Activated naive CD4-positive, alpha-beta T cell treated with anti-CD3 and anti-CD28 coated beads, Interleukin-2, amount 50 U/mL, for 16 hours (primary cell): ENCODE data around the gene RHOBTB3.

ENCODE experiments used
- DNase-seq: peaks from one replicate; pipeline ENCODE4 v3.0.0-alpha.2; 2020

Gene RHOBTB3

DNA sequence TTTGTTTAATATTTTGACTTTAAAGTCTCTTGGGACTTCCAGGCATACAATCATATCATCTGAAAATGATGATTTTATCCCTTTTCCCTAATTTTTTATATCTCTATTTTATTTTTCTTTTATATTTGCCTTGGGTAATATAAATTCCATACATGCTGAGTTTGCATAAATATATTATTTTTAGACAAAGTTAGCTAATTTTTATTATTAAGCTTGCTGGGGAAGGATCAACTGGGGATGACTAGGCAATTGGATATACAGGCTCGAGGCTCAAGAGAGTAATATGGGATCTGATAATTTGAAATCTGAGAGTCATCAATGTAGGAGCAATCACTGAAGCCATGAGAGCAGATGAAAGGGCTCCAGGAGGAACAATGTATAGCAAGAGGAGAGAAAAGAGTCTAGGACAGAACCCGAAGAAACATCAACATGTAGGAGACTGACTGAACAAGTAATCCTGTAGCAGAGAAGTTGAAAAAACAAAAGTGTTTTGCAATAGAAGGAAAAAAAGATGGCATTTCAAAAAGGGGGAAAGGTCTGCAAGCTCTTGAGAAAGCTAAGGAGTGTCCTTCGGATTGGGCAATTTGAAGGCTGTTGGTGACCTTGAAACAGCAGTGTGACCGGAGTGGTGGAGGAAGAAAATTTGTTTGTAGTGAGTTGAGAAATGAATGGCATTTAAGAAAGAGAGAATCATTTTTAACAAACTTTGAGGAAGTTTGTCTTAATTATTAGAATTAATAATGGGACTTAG is 17.0 kb upstream of the RHOBTB3 start:
- DNase-seq: no peak

DNA sequence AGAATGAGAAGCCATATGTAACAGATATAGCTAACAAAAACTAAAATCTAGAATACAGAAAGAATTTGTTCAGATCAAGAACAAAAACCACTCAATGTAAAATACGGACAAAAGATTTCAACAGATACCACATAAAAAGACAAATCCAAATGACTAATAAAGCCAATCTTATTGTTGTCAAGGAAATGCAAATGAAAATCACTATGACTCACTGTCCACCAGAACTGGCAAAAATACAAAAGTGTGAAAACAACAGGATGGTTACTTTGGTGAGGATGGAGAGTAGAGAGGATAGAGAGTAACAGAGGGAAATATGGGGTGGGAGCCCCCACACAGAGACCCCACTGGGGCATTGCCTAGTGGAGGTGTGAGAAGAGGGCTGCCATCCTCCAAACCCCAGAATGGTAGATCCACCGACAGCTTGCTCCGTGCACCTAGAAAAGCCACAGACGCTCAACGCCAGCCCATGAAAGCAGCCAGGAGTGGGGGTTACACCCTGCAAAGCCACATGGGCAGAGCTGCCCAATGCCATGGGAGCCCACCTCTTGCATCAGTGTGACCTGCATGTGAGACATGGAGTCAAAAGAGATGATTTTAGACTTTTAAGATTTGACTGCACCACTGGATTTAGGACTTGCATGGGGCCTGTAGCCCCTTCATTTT is 15.2 kb upstream of the RHOBTB3 start:
- DNase-seq: no peak

- DNase-seq: no peak
These were observed 13.7 kb upstream of the RHOBTB3 start for GRCh38 chr5:95717439-95717838.

DNA sequence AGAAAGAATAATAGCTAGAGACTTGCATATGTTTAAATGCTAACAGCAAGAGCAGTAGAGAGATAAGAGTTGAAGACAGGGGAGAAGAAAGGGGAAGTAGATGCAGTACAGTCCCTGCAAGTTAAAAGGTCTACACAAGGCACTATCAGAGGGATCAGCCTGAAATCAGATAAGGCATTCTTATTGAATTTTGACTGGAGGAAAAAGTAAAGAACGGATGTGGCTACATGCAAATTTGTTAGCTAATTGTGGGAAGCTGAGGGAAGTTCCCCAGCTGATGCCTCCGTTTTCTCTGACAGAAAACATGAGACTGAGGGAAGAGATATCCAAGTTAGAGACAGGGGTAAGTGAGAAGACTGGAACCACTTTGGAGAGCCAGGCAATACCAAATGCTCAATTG is 12.9 kb upstream of the RHOBTB3 start:
- no peak for DNase-seq

DNA sequence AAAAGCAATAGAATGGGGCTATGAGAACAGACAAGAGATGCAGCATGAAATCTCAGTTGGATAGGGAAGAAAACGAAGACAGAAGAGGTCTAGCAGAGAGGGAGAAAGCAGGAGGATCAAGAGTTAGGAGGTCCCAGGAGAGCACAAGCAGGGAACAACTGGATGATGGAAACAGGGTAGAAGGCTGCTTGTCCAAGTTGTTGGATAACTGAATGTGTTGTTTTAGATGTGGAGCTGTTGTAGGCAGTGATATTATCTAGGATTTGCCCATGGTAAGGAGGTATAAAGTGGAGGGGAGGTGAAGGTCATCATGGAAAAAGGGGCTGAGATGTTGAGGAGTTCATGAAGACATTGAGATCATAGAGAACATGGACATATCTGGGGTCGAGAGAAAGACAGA is 12.4 kb upstream of the RHOBTB3 start:
- no peak for DNase-seq

DNA sequence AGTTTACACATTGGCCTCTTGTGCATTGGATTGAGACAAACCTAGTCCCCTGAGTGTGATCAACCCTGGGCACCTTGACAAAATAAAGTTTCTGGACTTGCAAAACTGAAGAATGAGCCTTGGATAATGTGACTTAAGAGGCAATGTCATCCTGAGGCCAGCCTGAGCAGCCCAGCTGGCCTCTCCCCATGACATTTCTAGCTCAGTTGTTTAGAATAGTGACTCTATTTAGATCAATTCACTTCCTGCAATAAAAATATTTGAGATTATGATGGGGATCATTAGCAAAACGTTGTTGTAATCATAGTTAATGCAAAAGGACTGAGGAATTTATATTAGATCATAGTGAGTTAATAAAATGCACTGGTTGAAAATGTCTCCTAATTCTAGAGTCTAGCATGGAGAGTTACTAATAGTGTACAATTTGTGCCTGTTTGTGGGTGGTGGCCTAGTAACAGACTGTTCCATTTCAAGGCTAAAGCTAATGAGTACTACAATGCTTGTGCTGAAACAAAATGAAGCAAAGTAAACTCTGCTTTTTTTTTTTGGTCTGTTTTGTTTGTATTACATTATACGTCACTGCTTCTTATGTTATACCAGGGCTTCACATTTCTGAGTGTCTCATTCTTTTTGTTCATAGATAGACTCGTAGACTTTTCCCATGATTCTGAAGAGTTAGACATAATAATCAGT is 10.9 kb upstream of the RHOBTB3 start:
- no peak for DNase-seq

GRCh38 chr5:95721582-95722295 is 9.4 kb upstream of the RHOBTB3 start:
- no peak for DNase-seq

GRCh38 chr5:95723632-95724369 is 7.3 kb upstream of the RHOBTB3 start:
- no peak for DNase-seq

- DNase-seq: no peak
These were observed 5.9 kb upstream of the RHOBTB3 start for GRCh38 chr5:95725071-95725820.

GRCh38 chr5:95725937-95726810 is 5.0 kb upstream of the RHOBTB3 start:
- DNase-seq: no peak

- DNase-seq: no peak
These were observed 4.0 kb upstream of the RHOBTB3 start for GRCh38 chr5:95726811-95727763.

GRCh38 chr5:95727764-95728191 is 3.4 kb upstream of the RHOBTB3 start:
- no peak for DNase-seq

GRCh38 chr5:95728494-95729114 is 2.5 kb upstream of the RHOBTB3 start:
- no peak for DNase-seq

DNA sequence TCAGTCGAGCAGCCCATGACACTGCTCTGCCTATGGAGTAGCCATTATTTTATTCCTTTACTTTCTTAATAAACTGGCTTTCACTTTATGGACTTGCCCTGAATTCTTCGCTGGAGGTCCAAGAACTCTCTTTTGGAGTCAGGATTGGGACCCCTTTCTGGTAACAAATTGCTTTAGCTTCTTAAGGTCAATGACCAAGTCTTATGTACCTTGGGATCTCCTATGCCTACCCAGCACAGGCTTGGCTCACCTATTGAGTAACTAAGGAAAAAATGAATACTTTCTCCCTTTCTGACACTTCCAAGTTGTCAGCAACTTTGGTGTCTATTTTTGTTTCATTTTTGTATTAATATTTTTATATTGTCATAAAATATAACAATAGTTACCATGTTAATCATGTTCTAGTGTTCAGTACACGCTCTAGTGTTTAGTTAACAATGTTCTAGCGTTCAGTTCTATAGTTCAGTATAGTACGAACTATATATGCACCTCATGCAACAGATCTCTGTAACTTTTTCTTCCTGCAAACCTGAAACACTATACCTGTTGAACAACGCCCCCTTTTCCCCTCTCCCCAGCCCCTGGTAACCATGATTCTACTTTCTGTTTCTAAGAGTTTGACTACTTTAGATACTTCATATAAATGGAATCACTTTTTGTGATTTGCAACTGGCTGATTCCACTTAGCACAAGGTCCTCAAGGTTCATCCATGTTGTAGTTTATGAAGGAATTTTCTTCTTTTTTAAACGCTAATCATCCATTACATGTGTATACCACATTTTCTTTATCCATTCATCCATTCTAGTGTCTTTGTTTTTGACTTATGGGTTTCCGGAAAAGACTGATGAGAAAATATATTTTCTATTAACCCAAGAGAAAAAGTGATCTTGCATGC is 1.8 kb upstream of the RHOBTB3 start:
- DNase-seq: no peak

GRCh38 chr5:95730011-95730700 is 980 bp upstream of the RHOBTB3 start:
- DNase-seq: no peak

GRCh38 chr5:95731571-95732554 is 727 bp downstream of the RHOBTB3 start:
- peak; percentile 42 for DNase-seq
